ENCODE measurements around the gene PRDM15.

Gene PRDM15

DNA sequence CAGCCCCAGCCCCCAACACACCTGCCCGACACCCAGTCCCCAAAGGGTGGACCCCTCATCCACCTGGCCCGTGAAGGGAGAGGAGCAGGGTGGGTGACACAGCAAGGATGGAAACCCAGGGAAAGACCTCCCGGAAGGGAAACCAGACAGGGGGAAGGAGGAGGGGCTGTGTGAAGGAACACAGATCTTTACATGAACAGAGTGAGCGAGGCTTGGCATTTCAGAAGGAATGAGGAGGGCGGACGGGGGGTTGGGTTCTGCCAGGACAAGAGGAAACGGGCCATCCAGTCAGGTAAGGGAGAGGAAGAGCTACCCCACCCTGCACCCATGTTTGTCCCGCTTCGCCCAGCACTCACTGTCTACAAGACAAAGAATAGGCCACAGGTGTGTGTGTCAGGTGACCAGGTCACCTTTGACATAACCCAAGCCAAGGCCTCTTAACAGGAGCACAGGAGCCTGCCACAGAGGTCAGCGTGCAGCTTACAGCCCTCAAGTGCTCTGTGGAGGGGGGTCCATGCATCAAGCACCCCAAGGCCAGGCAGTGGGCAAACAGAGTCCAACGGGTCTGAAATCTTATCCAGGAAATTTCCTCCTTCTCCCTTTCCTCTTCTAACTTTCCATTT, 18.0 kb upstream of the PRDM15 start:
- no peaks in the 10 kb centered on the region for H3K27me3 ChIP-seq (ENCODE audit: insufficient read depth, low read depth, severe bottlenecking)
- no peak overlapping the region for H3K4me3 ChIP-seq (ENCODE audit: low read depth, low read length)
- TF ChIP-seq, protein P1, sequence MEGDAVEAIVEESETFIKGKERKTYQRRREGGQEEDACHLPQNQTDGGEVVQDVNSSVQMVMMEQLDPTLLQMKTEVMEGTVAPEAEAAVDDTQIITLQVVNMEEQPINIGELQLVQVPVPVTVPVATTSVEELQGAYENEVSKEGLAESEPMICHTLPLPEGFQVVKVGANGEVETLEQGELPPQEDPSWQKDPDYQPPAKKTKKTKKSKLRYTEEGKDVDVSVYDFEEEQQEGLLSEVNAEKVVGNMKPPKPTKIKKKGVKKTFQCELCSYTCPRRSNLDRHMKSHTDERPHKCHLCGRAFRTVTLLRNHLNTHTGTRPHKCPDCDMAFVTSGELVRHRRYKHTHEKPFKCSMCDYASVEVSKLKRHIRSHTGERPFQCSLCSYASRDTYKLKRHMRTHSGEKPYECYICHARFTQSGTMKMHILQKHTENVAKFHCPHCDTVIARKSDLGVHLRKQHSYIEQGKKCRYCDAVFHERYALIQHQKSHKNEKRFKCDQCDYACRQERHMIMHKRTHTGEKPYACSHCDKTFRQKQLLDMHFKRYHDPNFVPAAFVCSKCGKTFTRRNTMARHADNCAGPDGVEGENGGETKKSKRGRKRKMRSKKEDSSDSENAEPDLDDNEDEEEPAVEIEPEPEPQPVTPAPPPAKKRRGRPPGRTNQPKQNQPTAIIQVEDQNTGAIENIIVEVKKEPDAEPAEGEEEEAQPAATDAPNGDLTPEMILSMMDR (IDR thresholded peaks at IDR 0.05; ENCODE audit: low read depth, low read length), result no peak
- no peak for DNase-seq
- H3K27ac ChIP-seq, result peak overlapping the region; percentile 45
- H3K36me3 ChIP-seq, result peaks cover 62% of the 10 kb centered on the region
- no peaks in the 10 kb centered on the region for H3K9me3 ChIP-seq (ENCODE audit: severe bottlenecking)

DNA sequence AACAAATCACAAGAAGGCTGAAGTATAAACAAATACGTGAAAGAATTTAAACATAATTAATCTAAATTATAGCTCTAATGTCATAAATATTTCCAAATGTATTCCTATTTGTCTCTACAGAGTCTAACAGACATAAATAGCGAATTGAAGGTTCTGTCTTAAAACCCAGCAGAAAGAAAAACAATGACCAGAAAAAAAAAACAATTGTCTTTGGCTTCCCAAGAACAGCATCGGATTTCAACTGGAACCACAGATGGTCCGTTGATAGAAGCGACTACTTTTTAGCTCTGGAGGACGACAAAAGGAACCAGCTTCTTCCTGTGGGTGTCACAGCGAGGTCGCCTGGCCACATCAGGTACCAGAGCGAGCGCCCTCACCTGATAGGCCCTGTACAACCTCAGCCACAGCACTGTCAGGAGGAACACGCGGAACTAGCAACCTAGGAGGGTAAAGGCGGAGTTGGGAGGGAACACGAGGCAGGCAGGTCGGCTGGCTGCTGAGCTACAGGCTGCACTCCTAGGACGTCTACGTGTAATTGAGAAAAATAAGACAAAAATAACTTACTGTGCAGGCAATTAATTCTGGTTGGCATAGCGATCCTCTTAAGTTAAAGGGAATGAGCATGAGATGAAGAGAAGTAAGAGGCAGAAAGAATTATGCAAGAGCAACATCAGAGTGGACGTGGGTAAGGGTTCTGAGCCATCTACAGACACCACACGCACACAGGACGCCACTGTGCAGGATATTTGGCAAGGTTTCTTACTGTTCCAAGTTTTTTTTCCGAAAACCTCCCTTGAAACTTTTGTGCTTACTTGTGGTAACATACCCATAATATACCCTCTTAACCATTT, 16.7 kb upstream of the PRDM15 start:
- H3K36me3 ChIP-seq, result peaks cover 49% of the 10 kb centered on the region
- no peaks in the 10 kb centered on the region for H3K9me3 ChIP-seq (ENCODE audit: severe bottlenecking)
- TF ChIP-seq, protein P1 (IDR thresholded peaks at IDR 0.05; ENCODE audit: low read depth, low read length), result no peak
- no peak for DNase-seq
- no peaks in the 10 kb centered on the region for H3K27me3 ChIP-seq (ENCODE audit: insufficient read depth, low read depth, severe bottlenecking)
- no peak overlapping the region for H3K4me3 ChIP-seq (ENCODE audit: low read depth, low read length)
- H3K27ac ChIP-seq, result no peak overlapping the region

DNA sequence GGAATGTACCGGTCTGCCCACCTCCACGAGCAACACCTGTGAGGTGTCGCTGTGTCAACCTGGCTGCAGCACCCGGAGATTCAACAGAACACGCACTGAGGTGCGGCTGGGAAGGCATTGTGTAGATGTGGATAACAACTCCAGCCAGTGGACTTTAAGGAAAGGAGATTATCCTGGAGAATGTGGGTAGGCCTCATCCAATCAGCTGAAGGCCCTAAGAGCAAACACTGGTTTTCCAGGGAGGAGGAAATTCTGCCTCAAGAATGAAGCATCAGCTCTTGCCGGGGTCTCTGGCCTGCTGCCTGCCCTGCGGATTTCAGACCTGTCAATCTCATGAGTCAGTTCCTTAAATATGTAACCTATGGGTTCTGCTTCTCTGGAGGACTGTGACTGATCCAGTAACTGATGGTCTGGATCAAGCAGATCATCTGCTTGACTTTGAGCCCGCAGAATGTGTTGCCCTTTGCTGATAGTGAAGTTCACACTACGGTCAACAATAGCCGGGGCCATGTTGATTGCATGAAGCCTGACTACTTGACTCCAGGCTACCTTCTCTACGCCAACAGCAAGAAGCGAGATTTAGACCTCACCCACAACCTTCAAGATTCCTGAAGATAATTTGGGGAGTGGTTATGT, 15.9 kb upstream of the PRDM15 start:
- TF ChIP-seq, protein P1 (IDR thresholded peaks at IDR 0.05; ENCODE audit: low read depth, low read length), result no peak
- no peak for DNase-seq
- H3K4me3 ChIP-seq (ENCODE audit: low read depth, low read length), result no peak overlapping the region
- H3K36me3 ChIP-seq, result peaks cover 42% of the 10 kb centered on the region
- H3K27me3 ChIP-seq (ENCODE audit: insufficient read depth, low read depth, severe bottlenecking), result no peaks in the 10 kb centered on the region
- no peak overlapping the region for H3K27ac ChIP-seq
- no peaks in the 10 kb centered on the region for H3K9me3 ChIP-seq (ENCODE audit: severe bottlenecking)

DNA sequence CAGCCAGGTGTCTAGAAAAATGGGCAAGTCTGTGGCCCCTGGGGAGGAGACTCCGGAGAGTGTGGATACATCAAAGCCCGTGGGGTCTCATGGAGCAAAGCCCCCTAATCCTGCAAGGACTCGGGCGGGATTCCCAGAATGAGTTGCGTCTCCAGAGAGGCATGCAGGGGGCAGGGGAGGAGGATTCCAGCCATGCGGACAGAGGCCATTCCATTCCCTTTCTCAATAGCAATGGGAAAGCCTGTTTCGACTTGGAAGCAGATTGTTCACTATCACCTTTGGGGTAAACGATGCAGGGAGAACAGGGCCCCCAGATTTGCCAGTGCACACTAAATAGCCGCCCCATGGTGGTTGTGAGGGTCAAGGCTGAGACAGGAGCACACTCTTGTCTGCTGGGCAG, 15.4 kb upstream of the PRDM15 start:
- Histone ChIP-seq H3K9me3 (ENCODE audit: severe bottlenecking) (no peaks in the 10 kb centered on the region), H3K36me3 (peaks cover 37% of the 10 kb centered on the region), H3K27me3 (ENCODE audit: insufficient read depth, low read depth, severe bottlenecking) (no peaks in the 10 kb centered on the region), H3K27ac (no peak overlapping the region), H3K4me3 (ENCODE audit: low read depth, low read length) (no peak overlapping the region)
- TF ChIP-seq, protein P1 (IDR thresholded peaks at IDR 0.05; ENCODE audit: low read depth, low read length), result no peak
- DNase-seq, result no peak

DNA sequence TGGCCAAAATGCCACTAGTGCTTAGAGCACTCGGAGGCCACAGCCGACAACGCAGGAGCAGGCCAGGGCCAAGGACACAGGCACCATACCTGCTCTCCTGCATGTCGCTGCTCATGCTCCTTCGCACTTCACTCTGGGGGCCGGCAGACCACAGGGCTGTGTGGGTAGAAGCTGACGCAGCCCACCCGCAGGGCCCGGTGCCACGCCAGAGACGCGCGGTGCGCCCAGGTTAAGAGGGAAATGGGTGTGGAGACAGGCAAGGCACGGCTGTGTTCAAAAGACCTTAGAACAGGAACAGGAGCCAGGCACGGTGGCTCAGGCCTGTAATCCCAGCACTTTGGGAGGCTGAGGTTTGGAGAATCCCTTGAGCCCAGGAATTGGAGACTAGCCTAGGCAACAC, 13.6 kb upstream of the PRDM15 start:
- Histone ChIP-seq H3K27ac (no peak overlapping the region), H3K9me3 (ENCODE audit: severe bottlenecking) (no peaks in the 10 kb centered on the region), H3K36me3 (peaks cover 22% of the 10 kb centered on the region), H3K4me3 (ENCODE audit: low read depth, low read length) (no peak overlapping the region), H3K27me3 (ENCODE audit: insufficient read depth, low read depth, severe bottlenecking) (no peaks in the 10 kb centered on the region)
- DNase-seq, result no peak
- TF ChIP-seq, protein P1 (IDR thresholded peaks at IDR 0.05; ENCODE audit: low read depth, low read length), result no peak
